ENCODE measurements around the gene GALNT15.

GALNT15 gene

GRCh38 chr3:16140894-16141285 is 33.6 kb upstream of the GALNT15 start:
- H3K36me3 ChIP-seq (ENCODE audit: control insufficient read depth, insufficient read depth, low read length, severe bottlenecking) = no peaks in the 10 kb centered on the region

GRCh38 chr3:16142350-16143025 is 32.0 kb upstream of the GALNT15 start:
- no peak for DNase-seq (ENCODE audit: low read depth)

More at GRCh38 chr3:16140894-16141285, 33.6 kb upstream of the GALNT15 start:
- no peak overlapping the region for H3K4me3 ChIP-seq (ENCODE audit: low read length)
- peaks cover 8% of the 10 kb centered on the region for H3K9me3 ChIP-seq (ENCODE audit: control insufficient read depth, low read length)
- no peaks in the 10 kb centered on the region for H3K27me3 ChIP-seq (replicated peaks; ENCODE audit: control insufficient read depth, insufficient read depth, low read length)
- peaks cover 37% of the 10 kb centered on the region for H3K4me1 ChIP-seq (ENCODE audit: control insufficient read depth, insufficient read depth, low read length)
- no peak for DNase-seq (ENCODE audit: low read depth)
- peak overlapping the region; percentile 68 for H3K9ac ChIP-seq (ENCODE audit: low read length)

GRCh38 chr3:16143861-16144447 is 30.5 kb upstream of the GALNT15 start:
- Histone ChIP-seq H3K27me3 (replicated peaks; ENCODE audit: control insufficient read depth, insufficient read depth, low read length) (no peaks in the 10 kb centered on the region), H3K4me1 (ENCODE audit: control insufficient read depth, insufficient read depth, low read length) (peaks cover 32% of the 10 kb centered on the region), H3K9ac (ENCODE audit: low read length) (no peak overlapping the region), H3K4me3 (ENCODE audit: low read length) (no peak overlapping the region), H3K9me3 (ENCODE audit: control insufficient read depth, low read length) (no peaks in the 10 kb centered on the region), H3K36me3 (ENCODE audit: control insufficient read depth, insufficient read depth, low read length, severe bottlenecking) (no peaks in the 10 kb centered on the region)
- DNase-seq (ENCODE audit: low read depth) = no peak

More at GRCh38 chr3:16142350-16143025, 32.0 kb upstream of the GALNT15 start:
- Histone ChIP-seq H3K4me1 (ENCODE audit: control insufficient read depth, insufficient read depth, low read length) (peaks cover 25% of the 10 kb centered on the region), H3K9ac (ENCODE audit: low read length) (no peak overlapping the region), H3K27me3 (replicated peaks; ENCODE audit: control insufficient read depth, insufficient read depth, low read length) (no peaks in the 10 kb centered on the region), H3K4me3 (ENCODE audit: low read length) (no peak overlapping the region), H3K36me3 (ENCODE audit: control insufficient read depth, insufficient read depth, low read length, severe bottlenecking) (no peaks in the 10 kb centered on the region), H3K9me3 (ENCODE audit: control insufficient read depth, low read length) (peaks cover 3% of the 10 kb centered on the region)

- no peaks in the 10 kb centered on the region for H3K9me3 ChIP-seq (ENCODE audit: control insufficient read depth, low read length)
These were observed 29.3 kb upstream of the GALNT15 start for GRCh38 chr3:16145176-16145575.

GRCh38 chr3:16146015-16146730 is 28.3 kb upstream of the GALNT15 start:
- no peak for DNase-seq (ENCODE audit: low read depth)
- Histone ChIP-seq H3K27me3 (replicated peaks; ENCODE audit: control insufficient read depth, insufficient read depth, low read length) (no peaks in the 10 kb centered on the region), H3K9me3 (ENCODE audit: control insufficient read depth, low read length) (no peaks in the 10 kb centered on the region), H3K4me3 (ENCODE audit: low read length) (no peak overlapping the region), H3K36me3 (ENCODE audit: control insufficient read depth, insufficient read depth, low read length, severe bottlenecking) (no peaks in the 10 kb centered on the region), H3K9ac (ENCODE audit: low read length) (no peak overlapping the region), H3K4me1 (ENCODE audit: control insufficient read depth, insufficient read depth, low read length) (peaks cover 28% of the 10 kb centered on the region)

More at GRCh38 chr3:16145176-16145575, 29.3 kb upstream of the GALNT15 start:
- no peaks in the 10 kb centered on the region for H3K36me3 ChIP-seq (ENCODE audit: control insufficient read depth, insufficient read depth, low read length, severe bottlenecking)
- H3K4me3 ChIP-seq (ENCODE audit: low read length) = no peak overlapping the region
- peaks cover 30% of the 10 kb centered on the region for H3K4me1 ChIP-seq (ENCODE audit: control insufficient read depth, insufficient read depth, low read length)
- no peaks in the 10 kb centered on the region for H3K27me3 ChIP-seq (replicated peaks; ENCODE audit: control insufficient read depth, insufficient read depth, low read length)
- no peak overlapping the region for H3K9ac ChIP-seq (ENCODE audit: low read length)
- DNase-seq (ENCODE audit: low read depth) = no peak

GRCh38 chr3:16147220-16147994 is 27.1 kb upstream of the GALNT15 start:
- no peak for DNase-seq (ENCODE audit: low read depth)
- Histone ChIP-seq H3K27me3 (replicated peaks; ENCODE audit: control insufficient read depth, insufficient read depth, low read length) (no peaks in the 10 kb centered on the region), H3K36me3 (ENCODE audit: control insufficient read depth, insufficient read depth, low read length, severe bottlenecking) (no peaks in the 10 kb centered on the region), H3K9me3 (ENCODE audit: control insufficient read depth, low read length) (no peaks in the 10 kb centered on the region), H3K4me1 (ENCODE audit: control insufficient read depth, insufficient read depth, low read length) (peaks cover 27% of the 10 kb centered on the region), H3K9ac (ENCODE audit: low read length) (no peak overlapping the region), H3K4me3 (ENCODE audit: low read length) (no peak overlapping the region)

GRCh38 chr3:16148213-16148612 is 26.3 kb upstream of the GALNT15 start:
- Histone ChIP-seq H3K4me3 (ENCODE audit: low read length) (no peak overlapping the region), H3K9ac (ENCODE audit: low read length) (peak overlapping the region; percentile 27), H3K9me3 (ENCODE audit: control insufficient read depth, low read length) (no peaks in the 10 kb centered on the region), H3K4me1 (ENCODE audit: control insufficient read depth, insufficient read depth, low read length) (peaks cover 22% of the 10 kb centered on the region), H3K27me3 (replicated peaks; ENCODE audit: control insufficient read depth, insufficient read depth, low read length) (no peaks in the 10 kb centered on the region), H3K36me3 (ENCODE audit: control insufficient read depth, insufficient read depth, low read length, severe bottlenecking) (no peaks in the 10 kb centered on the region)
- DNase-seq (ENCODE audit: low read depth) = no peak

- H3K27me3 ChIP-seq (replicated peaks; ENCODE audit: control insufficient read depth, insufficient read depth, low read length) = no peaks in the 10 kb centered on the region
- DNase-seq (ENCODE audit: low read depth) = no peak
- peak overlapping the region; percentile 27 for H3K9ac ChIP-seq (ENCODE audit: low read length)
- H3K36me3 ChIP-seq (ENCODE audit: control insufficient read depth, insufficient read depth, low read length, severe bottlenecking) = no peaks in the 10 kb centered on the region
- no peak overlapping the region for H3K4me3 ChIP-seq (ENCODE audit: low read length)
- no peaks in the 10 kb centered on the region for H3K9me3 ChIP-seq (ENCODE audit: control insufficient read depth, low read length)
- peaks cover 22% of the 10 kb centered on the region for H3K4me1 ChIP-seq (ENCODE audit: control insufficient read depth, insufficient read depth, low read length)
These were observed 25.7 kb upstream of the GALNT15 start for GRCh38 chr3:16148783-16149182.

- Histone ChIP-seq H3K36me3 (ENCODE audit: control insufficient read depth, insufficient read depth, low read length, severe bottlenecking) (no peaks in the 10 kb centered on the region), H3K9ac (ENCODE audit: low read length) (no peak overlapping the region), H3K9me3 (ENCODE audit: control insufficient read depth, low read length) (no peaks in the 10 kb centered on the region), H3K4me1 (ENCODE audit: control insufficient read depth, insufficient read depth, low read length) (peaks cover 22% of the 10 kb centered on the region), H3K4me3 (ENCODE audit: low read length) (no peak overlapping the region), H3K27me3 (replicated peaks; ENCODE audit: control insufficient read depth, insufficient read depth, low read length) (no peaks in the 10 kb centered on the region)
- DNase-seq (ENCODE audit: low read depth) = no peak
These were observed 24.2 kb upstream of the GALNT15 start for GRCh38 chr3:16150285-16150684.

GRCh38 chr3:16151109-16151508 is 23.4 kb upstream of the GALNT15 start:
- peak; percentile 67 for DNase-seq (ENCODE audit: low read depth)
- H3K36me3 ChIP-seq (ENCODE audit: control insufficient read depth, insufficient read depth, low read length, severe bottlenecking) = no peaks in the 10 kb centered on the region
- H3K27me3 ChIP-seq (replicated peaks; ENCODE audit: control insufficient read depth, insufficient read depth, low read length) = no peaks in the 10 kb centered on the region
- H3K4me1 ChIP-seq (ENCODE audit: control insufficient read depth, insufficient read depth, low read length) = peaks cover 22% of the 10 kb centered on the region
- no peaks in the 10 kb centered on the region for H3K9me3 ChIP-seq (ENCODE audit: control insufficient read depth, low read length)
- no peak overlapping the region for H3K4me3 ChIP-seq (ENCODE audit: low read length)
- H3K9ac ChIP-seq (ENCODE audit: low read length) = no peak overlapping the region

- no peak for DNase-seq (ENCODE audit: low read depth)
- Histone ChIP-seq H3K36me3 (ENCODE audit: control insufficient read depth, insufficient read depth, low read length, severe bottlenecking) (no peaks in the 10 kb centered on the region), H3K9ac (ENCODE audit: low read length) (no peak overlapping the region), H3K9me3 (ENCODE audit: control insufficient read depth, low read length) (no peaks in the 10 kb centered on the region), H3K27me3 (replicated peaks; ENCODE audit: control insufficient read depth, insufficient read depth, low read length) (no peaks in the 10 kb centered on the region), H3K4me1 (ENCODE audit: control insufficient read depth, insufficient read depth, low read length) (peaks cover 5% of the 10 kb centered on the region), H3K4me3 (ENCODE audit: low read length) (no peak overlapping the region)
These were observed 6.3 kb upstream of the GALNT15 start for GRCh38 chr3:16168211-16168610.
